Nephron progenitor cell (in vitro differentiated cells): ENCODE measurements around the gene CYB5RL.
"Not testable (repeated sequence)": the region's sequence is repeated elsewhere in the genome, so short reads cannot be mapped to it uniquely, and the experiment has no call there.

Source experiments
- DNase-seq: peaks from one replicate; pipeline ENCODE4 v3.0.0; 2021
- H3K27ac Mint-ChIP-seq: 2 replicates; pipeline ENCODE4 v1.8.0; 2021; ENCODE audit warnings: mild to moderate bottlenecking, moderate library complexity, mixed read lengths
- H3K27me3 Mint-ChIP-seq: 2 replicates; pipeline ENCODE4 v1.8.0; 2021; ENCODE audit warnings: mild to moderate bottlenecking, low read depth, mixed read lengths; ENCODE audit not compliant: poor library complexity
- H3K36me3 Mint-ChIP-seq: 2 replicates; pipeline ENCODE4 v1.8.0; 2021; ENCODE audit warnings: low read depth, mixed read lengths
- H3K4me1 Mint-ChIP-seq: 2 replicates; pipeline ENCODE4 v1.8.0; 2021; ENCODE audit warnings: mixed read lengths
- H3K4me3 Mint-ChIP-seq: 2 replicates; pipeline ENCODE4 v1.8.0; 2021; ENCODE audit warnings: mild to moderate bottlenecking, moderate library complexity, mixed read lengths
- H3K9me3 Mint-ChIP-seq: 2 replicates; pipeline ENCODE4 v1.8.0; 2021; ENCODE audit warnings: mild to moderate bottlenecking, moderate library complexity, mixed read lengths
- TF ChIP-seq, protein P1 (sequence below): fragments of 200-600 bp; sonication (generic); IDR thresholded peaks from 2 replicates; pipeline ENCODE4 v1.5.0; 2021; ENCODE audit warnings: antibody characterized with exemption

Gene CYB5RL

DNA sequence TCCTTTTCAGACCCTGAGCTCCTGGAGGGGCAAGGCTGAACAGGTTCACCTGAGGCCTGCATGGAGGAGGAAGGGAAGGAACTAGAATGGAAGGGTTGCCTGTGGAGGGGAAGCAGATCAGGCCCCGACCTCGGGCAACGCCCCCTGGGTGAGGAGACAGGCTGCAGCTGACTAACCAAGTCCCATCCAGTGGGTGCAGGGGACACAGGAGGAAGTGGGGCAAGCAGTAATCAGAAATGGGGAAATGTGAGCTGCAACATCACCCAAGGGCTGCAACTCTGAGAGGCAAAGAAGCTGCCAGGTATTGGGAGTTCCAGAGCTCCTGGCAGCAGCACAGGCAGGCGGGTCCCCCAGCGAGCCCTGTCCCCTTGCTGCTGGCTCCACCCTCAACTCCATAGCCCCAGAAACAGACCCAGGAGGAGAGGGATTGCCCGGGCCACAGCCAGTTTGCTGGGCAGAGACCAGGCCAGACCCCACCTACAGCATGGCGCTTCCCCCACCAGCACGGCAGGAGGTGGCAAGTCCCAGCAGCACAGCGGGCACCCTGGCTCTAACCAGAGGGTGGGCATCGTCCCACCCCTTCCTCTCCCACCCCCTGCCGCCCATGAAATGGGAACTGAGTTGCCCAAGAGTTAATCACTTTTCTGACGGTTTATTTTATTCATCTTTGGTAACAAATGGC is 38.7 kb upstream of the CYB5RL start:
- Mint-ChIP-seq H3K9me3 (peaks cover 13% of the 10 kb centered on the region), H3K27ac (no peak overlapping the region), H3K36me3 (peaks cover 74% of the 10 kb centered on the region), H3K4me3 (no peak overlapping the region), H3K27me3 (no peaks in the 10 kb centered on the region), H3K4me1 (peaks cover 17% of the 10 kb centered on the region)
- TF ChIP-seq, protein P1, sequence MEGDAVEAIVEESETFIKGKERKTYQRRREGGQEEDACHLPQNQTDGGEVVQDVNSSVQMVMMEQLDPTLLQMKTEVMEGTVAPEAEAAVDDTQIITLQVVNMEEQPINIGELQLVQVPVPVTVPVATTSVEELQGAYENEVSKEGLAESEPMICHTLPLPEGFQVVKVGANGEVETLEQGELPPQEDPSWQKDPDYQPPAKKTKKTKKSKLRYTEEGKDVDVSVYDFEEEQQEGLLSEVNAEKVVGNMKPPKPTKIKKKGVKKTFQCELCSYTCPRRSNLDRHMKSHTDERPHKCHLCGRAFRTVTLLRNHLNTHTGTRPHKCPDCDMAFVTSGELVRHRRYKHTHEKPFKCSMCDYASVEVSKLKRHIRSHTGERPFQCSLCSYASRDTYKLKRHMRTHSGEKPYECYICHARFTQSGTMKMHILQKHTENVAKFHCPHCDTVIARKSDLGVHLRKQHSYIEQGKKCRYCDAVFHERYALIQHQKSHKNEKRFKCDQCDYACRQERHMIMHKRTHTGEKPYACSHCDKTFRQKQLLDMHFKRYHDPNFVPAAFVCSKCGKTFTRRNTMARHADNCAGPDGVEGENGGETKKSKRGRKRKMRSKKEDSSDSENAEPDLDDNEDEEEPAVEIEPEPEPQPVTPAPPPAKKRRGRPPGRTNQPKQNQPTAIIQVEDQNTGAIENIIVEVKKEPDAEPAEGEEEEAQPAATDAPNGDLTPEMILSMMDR = no peak
- no peak for DNase-seq

DNA sequence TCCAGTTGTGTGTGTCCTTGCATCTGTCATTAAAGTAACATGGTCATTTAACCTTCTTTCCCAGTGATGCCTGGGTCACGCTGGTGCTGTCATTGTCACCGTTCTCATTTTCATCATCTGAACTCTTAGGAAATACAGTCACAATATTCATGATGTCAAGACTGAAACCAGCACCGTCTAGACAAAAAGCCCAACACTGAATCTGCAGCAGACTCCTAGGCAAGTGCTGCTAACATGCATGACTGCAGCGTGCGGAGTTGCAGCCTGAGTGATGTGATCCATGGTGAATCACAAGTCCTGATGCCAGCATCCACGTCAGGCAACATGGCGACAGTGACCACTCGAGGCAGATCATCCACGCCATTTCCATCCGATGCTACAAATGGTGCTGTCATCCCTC is 37.8 kb upstream of the CYB5RL start:
- peaks cover 72% of the 10 kb centered on the region for H3K36me3 Mint-ChIP-seq
- H3K27me3 Mint-ChIP-seq = no peaks in the 10 kb centered on the region
- no peak overlapping the region for H3K4me3 Mint-ChIP-seq
- H3K9me3 Mint-ChIP-seq = peaks cover 13% of the 10 kb centered on the region
- H3K27ac Mint-ChIP-seq = peak overlapping the region; percentile 71
- TF ChIP-seq, protein P1 = no peak
- H3K4me1 Mint-ChIP-seq = peaks cover 12% of the 10 kb centered on the region
- no peak for DNase-seq

DNA sequence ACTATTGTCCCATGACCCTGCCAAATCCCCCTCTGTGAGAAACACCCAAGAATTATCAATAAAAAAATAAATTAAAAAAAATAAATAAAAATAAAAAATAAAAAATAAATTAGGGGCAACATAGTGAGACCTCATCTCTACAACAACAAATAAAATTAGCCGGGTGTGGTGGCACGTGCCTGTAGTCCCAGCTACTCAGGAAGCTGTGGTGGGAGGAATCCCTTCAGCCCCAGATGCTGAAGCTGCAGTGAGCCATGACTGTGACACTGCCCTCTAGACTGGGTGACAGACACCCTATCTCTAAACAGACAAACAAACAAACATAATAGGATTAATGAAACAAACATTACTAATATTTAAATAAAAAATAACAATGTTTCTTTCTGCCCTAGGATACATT is 34.5 kb upstream of the CYB5RL start:
- TF ChIP-seq, protein P1 = no peak
- H3K36me3 Mint-ChIP-seq = peaks cover 77% of the 10 kb centered on the region
- H3K9me3 Mint-ChIP-seq = peaks cover 16% of the 10 kb centered on the region
- H3K4me3 Mint-ChIP-seq = no peak overlapping the region
- H3K27me3 Mint-ChIP-seq = no peaks in the 10 kb centered on the region
- DNase-seq = no peak
- no peak overlapping the region for H3K27ac Mint-ChIP-seq
- H3K4me1 Mint-ChIP-seq = peaks cover 7% of the 10 kb centered on the region

DNA sequence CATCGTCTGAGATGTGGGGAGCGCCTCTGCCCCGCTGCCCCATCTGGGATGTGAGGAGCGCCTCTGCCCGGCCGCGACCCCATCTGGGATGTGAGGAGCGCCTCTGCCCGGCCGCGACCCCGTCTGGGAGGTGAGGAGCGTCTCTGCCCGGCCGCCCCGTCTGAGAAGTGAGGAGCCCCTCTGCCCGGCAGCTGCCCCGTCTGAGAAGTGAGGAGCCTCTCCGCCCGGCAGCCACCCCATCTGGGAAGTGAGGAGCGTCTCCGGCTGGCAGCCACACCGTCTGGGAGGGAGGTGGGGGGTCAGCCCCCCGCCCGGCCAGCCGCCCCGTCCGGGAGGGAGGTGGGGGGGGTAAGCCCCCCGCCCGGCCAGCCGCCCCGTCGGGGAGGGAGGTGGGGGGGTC is 33.4 kb upstream of the CYB5RL start:
- H3K27ac Mint-ChIP-seq, H3K4me1 Mint-ChIP-seq, H3K4me3 Mint-ChIP-seq, DNase-seq, H3K27me3 Mint-ChIP-seq: not testable (repeated sequence)
- peaks cover 74% of the 10 kb centered on the region for H3K36me3 Mint-ChIP-seq
- peaks cover 16% of the 10 kb centered on the region for H3K9me3 Mint-ChIP-seq

DNA sequence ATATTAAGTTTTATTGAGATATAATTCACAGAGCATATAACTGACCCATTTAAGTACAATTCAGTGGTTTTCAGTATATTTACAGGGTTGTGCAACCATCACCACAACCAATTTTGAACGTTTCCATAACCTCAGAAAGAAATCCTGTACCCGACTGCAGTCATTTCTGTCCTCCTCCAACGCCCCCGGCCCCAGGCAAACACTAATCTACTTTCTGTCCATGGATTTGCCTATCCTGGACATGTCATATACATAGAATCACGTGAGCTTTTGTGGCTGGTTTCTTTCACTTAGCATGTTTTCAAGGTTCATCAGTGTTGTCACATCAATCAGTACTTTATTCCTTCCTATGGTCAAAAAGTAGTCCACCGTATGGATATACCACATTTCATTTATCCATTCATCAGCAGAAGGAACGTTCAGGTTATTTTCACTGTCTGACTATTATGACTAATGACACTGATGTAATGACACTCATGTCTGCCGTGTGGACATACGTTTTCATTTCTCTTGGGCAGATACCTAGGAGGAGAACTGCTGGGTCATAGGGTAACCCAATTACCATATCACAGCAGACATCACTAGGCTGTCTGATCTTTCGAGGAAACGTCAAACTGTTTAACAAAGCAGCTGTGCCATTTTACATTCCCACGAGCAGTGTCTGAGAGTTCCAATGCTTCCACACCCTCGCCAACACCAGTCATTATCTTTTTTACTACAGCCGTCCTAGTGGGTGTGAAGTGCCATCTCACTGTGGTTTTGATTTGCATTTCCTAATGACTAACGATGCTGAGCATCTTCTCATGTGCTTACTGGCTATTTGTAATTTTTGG is 30.9 kb upstream of the CYB5RL start:
- Mint-ChIP-seq H3K4me1 (peaks cover 19% of the 10 kb centered on the region), H3K27me3 (peaks cover 5% of the 10 kb centered on the region), H3K36me3 (peaks cover 66% of the 10 kb centered on the region), H3K4me3 (no peak overlapping the region), H3K9me3 (peaks cover 13% of the 10 kb centered on the region), H3K27ac (no peak overlapping the region)
- DNase-seq = no peak
- TF ChIP-seq, protein P1 = no peak

DNA sequence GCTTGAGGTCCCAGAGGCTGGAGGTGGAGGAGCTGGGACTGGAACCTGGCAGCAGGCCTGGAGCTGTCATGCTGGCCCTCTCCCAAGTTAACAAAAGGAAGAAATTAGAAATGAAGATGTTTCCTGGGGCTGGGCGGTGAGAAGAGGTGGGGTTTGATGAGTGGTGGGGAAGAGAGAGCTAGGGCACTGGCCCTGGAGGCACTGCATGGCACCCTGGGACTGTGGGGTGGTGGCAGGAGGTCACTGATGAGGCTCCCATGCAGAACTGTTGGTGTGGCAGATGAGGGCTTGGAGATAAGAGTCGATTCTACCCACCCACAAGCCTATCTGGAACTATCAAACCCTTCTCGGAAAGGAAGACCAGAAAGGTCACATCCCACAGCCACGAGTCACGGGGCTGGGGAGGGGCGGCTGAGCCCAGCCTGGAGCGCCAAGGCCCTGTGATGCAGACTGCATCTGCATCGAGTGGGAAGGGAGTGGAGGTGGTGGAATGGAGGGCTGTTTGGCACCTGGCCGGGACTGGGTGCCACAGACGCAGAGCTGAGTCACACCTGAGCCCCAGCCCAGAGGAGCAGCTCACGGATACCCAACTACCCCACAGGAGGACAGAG is 29.6 kb upstream of the CYB5RL start:
- TF ChIP-seq, protein P1 = no peak
- peaks cover 32% of the 10 kb centered on the region for H3K4me1 Mint-ChIP-seq
- peaks cover 67% of the 10 kb centered on the region for H3K36me3 Mint-ChIP-seq
- peaks cover 5% of the 10 kb centered on the region for H3K27me3 Mint-ChIP-seq
- H3K9me3 Mint-ChIP-seq = peaks cover 5% of the 10 kb centered on the region
- no peak for DNase-seq
- peak overlapping the region; percentile 94 for H3K27ac Mint-ChIP-seq
- H3K4me3 Mint-ChIP-seq = no peak overlapping the region
